HUES6 (cell line): Measurements from ENCODE around the gene HS6ST2.

Experiments used
- H3K27ac ChIP-seq: 2 replicates; pipeline ENCODE4 v1.7.0; 2013; ENCODE audit warnings: low read depth, mild to moderate bottlenecking, low read length, inconsistent platforms
- H3K27me3 ChIP-seq: 2 replicates; pipeline ENCODE4 v1.6.1; 2013; ENCODE audit warnings: low read length; ENCODE audit not compliant: control insufficient read depth, insufficient read depth
- H3K36me3 ChIP-seq: 2 replicates; pipeline ENCODE4 v1.6.1; 2013; ENCODE audit warnings: low read length; ENCODE audit not compliant: control insufficient read depth, insufficient read depth
- H3K4me1 ChIP-seq: 2 replicates; pipeline ENCODE4 v1.6.1; 2013; ENCODE audit warnings: low read length; ENCODE audit not compliant: control insufficient read depth, insufficient read depth
- H3K4me3 ChIP-seq: 2 replicates; pipeline ENCODE4 v1.5.1; 2013; ENCODE audit warnings: low read depth, low read length
- H3K9ac ChIP-seq: one replicate; pipeline ENCODE4 v1.6.1; 2013; ENCODE audit warnings: mild to moderate bottlenecking, low read length
- H3K9me3 ChIP-seq: 2 replicates; pipeline ENCODE4 v1.6.1; 2013; ENCODE audit warnings: low read depth, low read length; ENCODE audit not compliant: control insufficient read depth, insufficient read depth

The HS6ST2 gene

DNA sequence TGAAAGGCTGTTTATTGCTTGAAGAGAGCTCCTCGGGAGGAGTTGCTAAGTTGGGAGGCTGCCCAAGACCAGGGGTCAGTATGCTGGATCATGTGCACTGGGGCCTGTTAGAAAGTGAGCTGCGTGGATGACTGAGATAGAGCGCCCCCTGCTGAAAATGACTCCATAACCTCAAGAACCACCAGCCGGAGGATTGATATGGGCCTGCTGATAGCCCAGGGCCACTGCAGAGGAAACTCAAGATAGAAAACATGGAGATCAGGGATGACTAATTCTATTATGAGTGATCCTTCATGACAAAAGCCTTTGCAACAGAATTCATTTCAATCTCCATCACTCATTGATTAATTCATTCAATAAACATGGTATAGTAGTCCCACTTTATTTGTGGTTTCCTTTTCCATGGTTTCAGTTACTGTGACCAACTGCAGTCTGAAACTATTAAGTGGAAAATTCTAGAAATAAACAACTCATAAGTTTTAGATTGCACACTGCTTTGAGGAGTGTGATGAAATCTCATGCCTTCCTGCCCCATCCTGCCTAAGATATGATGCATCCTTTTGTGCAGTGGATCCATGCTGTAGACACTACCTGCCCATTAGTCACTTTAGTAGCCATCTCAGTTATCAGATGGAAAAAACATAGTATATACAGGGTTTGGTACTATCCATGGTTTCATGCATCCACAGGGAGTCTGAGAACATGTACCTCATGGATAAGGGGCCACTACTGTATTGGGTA is 342.9 kb downstream of the HS6ST2 start:
- Histone ChIP-seq H3K9me3 (no peaks in the 10 kb centered on the region), H3K4me1 (no peaks in the 10 kb centered on the region)

DNA sequence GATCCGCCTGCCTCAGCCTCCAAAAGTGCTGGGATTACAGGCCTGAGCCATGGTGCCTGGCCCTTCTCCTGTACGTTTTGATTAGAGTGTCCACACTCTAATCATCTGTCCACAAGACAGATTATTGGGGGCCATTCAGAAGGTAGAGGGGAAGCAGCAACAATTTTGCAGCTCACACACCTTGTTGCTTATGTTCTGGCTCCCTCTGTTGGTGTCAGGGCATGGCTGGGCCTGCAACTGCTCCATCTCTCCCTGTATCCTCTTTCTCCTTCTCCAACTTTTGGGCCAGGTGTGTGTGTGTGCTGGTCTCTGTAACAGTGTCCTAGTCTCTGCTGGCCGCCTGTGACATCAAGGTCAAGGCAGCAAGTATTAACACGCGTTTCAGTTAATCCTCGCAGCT is 344.1 kb downstream of the HS6ST2 start:
- Histone ChIP-seq H3K4me1 (no peaks in the 10 kb centered on the region), H3K4me3 (no peak overlapping the region), H3K27me3 (no peaks in the 10 kb centered on the region; the same call in 1 of the 2 replicates), H3K27ac (no peak overlapping the region), H3K9me3 (no peaks in the 10 kb centered on the region), H3K36me3 (no peaks in the 10 kb centered on the region), H3K9ac (no peak overlapping the region)

More for the DNA sequence above, 342.9 kb downstream of the HS6ST2 start:
- Histone ChIP-seq H3K9ac (no peak overlapping the region), H3K4me3 (no peak overlapping the region), H3K27me3 (no peaks in the 10 kb centered on the region; the same call in 1 of the 2 replicates), H3K27ac (no peak overlapping the region), H3K36me3 (no peaks in the 10 kb centered on the region)

DNA sequence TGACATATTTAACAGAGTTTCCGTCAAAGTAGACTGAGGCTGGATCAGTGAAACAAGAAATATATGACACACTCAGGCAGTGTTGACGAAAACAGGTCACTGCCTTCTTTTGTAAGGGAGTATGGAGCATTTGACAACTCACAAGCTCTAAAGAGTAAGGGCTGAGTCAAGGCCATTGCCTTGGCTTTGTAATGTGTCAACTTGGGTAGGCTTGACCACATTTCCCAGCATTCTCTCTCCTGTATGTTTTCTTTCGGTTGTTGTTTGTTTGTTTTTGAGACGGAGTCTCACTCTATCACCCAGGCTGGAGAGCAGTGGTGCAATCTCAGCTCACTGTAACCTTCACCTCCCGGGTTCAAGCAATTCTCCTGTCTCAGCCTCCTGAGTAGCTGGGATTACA is 344.6 kb downstream of the HS6ST2 start:
- Histone ChIP-seq H3K4me3 (no peak overlapping the region), H3K9ac (no peak overlapping the region), H3K9me3 (no peaks in the 10 kb centered on the region), H3K27me3 (no peaks in the 10 kb centered on the region; the same call in 1 of the 2 replicates), H3K27ac (no peak overlapping the region), H3K36me3 (no peaks in the 10 kb centered on the region), H3K4me1 (no peaks in the 10 kb centered on the region)

DNA sequence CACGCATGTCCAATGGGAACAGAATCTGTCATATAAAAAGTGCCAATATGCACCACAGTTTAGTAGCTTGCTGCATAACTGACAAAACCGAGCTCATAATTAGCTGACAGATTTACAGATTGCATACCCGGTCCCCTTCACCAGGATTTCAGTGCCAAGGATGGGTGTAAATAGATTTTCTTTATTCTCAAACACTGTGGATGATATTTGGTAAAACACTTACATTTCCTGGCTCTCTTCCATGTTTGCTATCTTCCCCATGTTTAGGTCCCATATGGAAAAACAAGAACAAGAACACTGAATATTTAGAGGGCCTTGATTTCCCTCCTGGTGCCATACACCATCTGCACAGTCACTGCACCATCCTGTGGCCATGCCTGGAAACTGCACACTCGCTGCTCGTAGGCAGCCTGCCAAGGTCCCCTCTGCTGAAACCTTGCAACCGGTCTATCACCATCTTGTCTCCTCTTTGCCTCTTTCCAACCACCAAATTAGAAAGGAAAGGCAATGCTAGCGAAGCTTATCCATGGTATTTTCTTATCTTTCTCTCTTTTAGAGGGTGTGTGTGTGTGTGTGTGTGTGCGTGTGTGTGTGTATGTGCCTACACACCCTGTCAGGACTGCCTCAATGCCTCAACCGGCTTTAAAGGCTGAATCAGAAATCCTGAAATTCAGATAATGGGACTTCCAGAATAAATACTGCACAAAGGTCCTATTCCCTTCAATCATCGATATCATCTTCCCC is 345.4 kb downstream of the HS6ST2 start:
- no peak overlapping the region for H3K9ac ChIP-seq
- no peak overlapping the region for H3K4me3 ChIP-seq
- no peak overlapping the region for H3K27ac ChIP-seq
- H3K36me3 ChIP-seq = no peaks in the 10 kb centered on the region
- H3K27me3 ChIP-seq = no peaks in the 10 kb centered on the region; the same call in 1 of the 2 replicates
- no peaks in the 10 kb centered on the region for H3K9me3 ChIP-seq
- H3K4me1 ChIP-seq = no peaks in the 10 kb centered on the region

DNA sequence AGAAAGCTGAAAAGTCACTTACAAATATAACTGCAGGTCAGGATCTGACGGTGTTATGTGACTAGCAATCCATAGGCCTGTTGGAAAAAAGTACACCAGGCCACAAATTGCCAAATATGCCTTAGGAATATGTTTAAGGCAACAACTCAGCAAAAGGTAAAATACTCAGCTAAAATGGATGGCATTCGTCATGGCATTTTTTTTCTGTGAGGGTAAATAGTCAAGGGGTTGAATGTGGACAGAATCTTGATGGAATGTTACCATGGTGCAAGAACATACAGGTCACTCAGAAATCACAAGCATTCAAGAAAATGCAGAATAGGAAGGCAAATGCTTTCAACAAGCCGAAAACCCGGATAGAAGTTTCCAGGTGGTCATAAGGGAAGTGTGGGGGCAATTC is 347.9 kb downstream of the HS6ST2 start:
- Histone ChIP-seq H3K27ac (no peak overlapping the region), H3K4me1 (no peaks in the 10 kb centered on the region), H3K4me3 (no peak overlapping the region), H3K36me3 (no peaks in the 10 kb centered on the region), H3K9me3 (no peaks in the 10 kb centered on the region), H3K27me3 (peaks cover 11% of the 10 kb centered on the region; the same call in 1 of the 2 replicates), H3K9ac (no peak overlapping the region)

DNA sequence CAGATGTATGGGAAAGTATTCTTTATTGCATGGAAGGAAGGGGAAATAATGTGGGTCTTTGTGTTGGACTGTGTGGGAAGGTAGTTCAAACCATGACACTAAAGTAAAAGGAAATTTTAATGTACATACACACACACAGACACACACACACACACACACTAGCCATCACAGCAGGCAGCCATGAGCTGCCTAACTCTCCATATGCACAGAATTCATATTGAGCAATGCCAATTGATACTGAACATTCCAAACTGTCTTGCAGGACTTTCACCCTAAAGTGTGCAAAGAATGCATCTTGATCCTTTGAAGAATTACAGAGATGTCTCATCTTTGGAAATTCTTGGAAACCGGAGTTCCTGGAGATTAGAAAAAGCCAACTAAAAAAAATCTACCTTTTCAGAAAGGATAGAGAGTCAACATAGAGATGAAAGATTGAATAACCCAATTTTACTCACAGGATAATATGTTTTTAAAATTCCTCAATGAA is 349.0 kb downstream of the HS6ST2 start:
- Histone ChIP-seq H3K4me1 (no peaks in the 10 kb centered on the region), H3K9ac (no peak overlapping the region), H3K4me3 (no peak overlapping the region), H3K27ac (no peak overlapping the region), H3K27me3 (peaks cover 11% of the 10 kb centered on the region; the same call in 1 of the 2 replicates), H3K36me3 (no peaks in the 10 kb centered on the region), H3K9me3 (no peaks in the 10 kb centered on the region)

DNA sequence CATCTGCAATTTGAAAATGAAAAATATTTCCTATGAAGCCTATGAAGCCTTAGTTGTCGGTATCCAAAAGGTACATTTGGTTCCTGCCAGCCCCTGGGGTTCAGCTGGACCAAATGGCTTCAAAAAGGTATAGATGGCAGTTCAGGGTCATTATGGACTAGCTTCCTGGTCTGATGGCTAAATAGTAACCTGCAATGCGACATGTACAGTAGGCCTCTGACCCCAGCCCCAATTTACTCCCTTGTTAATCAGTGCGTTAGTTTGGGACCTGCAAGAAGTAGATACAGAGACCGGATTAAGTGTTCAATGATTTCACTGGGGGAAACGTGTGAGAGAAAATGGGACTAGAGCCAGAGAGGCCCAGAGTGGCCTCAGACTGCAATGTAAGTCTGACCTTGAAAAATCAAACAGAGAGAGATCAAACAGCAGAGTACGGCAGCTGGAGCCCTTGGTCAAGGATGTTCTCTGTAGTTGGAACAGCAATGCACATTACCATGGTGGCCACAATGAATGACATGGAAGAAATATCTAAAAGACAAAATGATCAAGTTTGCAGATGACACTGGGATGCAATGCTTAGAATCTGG is 354.6 kb downstream of the HS6ST2 start:
- no peaks in the 10 kb centered on the region for H3K9me3 ChIP-seq
- peaks cover 19% of the 10 kb centered on the region; the same call in 1 of the 2 replicates for H3K27me3 ChIP-seq
- H3K9ac ChIP-seq = no peak overlapping the region
- H3K4me1 ChIP-seq = no peaks in the 10 kb centered on the region
- no peaks in the 10 kb centered on the region for H3K36me3 ChIP-seq
- H3K27ac ChIP-seq = no peak overlapping the region
- no peak overlapping the region for H3K4me3 ChIP-seq

DNA sequence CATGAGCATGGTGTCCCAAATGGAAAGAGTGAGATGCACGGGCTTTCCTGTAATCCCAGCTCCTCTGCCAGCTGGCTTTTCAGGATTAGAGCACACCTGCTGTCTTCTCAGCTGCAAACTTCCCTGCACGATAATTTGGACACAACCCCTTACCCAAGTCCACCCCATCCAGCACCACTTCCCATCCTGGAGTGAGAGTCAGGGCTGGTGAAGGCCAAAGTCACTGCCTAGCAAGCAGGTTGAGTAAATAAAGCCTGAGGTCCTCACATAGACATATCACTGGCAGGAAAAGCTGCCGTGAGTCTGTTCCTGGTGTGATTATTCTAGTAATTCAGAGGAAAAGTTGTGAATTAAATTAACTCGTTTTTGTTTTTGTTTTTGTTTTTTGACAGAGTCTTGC is 355.7 kb downstream of the HS6ST2 start:
- Histone ChIP-seq H3K27me3 (peaks cover 19% of the 10 kb centered on the region; the same call in 1 of the 2 replicates), H3K9ac (no peak overlapping the region), H3K4me3 (no peak overlapping the region), H3K9me3 (no peaks in the 10 kb centered on the region), H3K4me1 (no peaks in the 10 kb centered on the region), H3K36me3 (no peaks in the 10 kb centered on the region), H3K27ac (no peak overlapping the region)

DNA sequence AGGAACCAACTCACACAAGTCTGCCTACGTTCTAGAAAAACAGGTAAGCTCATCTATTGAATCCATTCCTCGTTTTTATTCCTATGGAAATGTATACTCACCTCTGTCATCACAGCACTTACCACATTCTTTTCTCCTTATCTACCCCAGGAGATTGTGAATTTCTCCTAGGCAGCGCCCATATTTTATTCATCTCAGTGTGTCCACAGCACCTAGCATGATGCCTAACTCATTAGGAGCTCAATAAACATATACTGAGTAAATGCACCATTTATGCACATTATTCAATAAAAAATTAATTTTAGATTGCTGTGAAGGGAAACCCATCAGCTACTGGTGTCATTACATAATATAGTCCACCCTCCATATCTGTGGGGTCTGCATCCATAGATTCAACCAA is 363.4 kb downstream of the HS6ST2 start:
- no peaks in the 10 kb centered on the region for H3K4me1 ChIP-seq
- no peak overlapping the region for H3K27ac ChIP-seq
- H3K4me3 ChIP-seq = no peak overlapping the region
- H3K9ac ChIP-seq = no peak overlapping the region
- no peaks in the 10 kb centered on the region for H3K36me3 ChIP-seq
- peaks cover 10% of the 10 kb centered on the region; the same call in 1 of the 2 replicates for H3K27me3 ChIP-seq
- no peaks in the 10 kb centered on the region for H3K9me3 ChIP-seq

DNA sequence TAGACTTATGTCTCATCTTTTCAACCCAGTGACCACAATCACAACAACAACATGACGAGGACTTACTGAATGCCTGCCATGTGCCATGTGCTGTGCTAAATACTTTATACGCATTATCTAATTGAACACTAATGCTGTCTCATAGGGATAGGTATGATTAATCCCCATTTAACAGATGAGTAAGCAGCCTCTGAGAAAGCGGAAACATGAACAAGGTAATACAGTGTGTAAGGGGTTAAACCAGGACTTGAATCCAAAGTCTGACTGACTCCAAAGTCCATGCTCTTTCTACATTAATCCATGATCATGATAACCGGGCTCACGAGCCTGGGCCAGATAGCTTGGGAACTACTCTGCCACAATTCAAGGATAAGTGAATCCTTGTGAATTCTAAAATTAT is 364.3 kb downstream of the HS6ST2 start:
- H3K27ac ChIP-seq = no peak overlapping the region
- H3K4me3 ChIP-seq = no peak overlapping the region
- H3K4me1 ChIP-seq = no peaks in the 10 kb centered on the region
- no peak overlapping the region for H3K9ac ChIP-seq
- peaks cover 10% of the 10 kb centered on the region; the same call in 1 of the 2 replicates for H3K27me3 ChIP-seq
- H3K9me3 ChIP-seq = no peaks in the 10 kb centered on the region
- no peaks in the 10 kb centered on the region for H3K36me3 ChIP-seq

DNA sequence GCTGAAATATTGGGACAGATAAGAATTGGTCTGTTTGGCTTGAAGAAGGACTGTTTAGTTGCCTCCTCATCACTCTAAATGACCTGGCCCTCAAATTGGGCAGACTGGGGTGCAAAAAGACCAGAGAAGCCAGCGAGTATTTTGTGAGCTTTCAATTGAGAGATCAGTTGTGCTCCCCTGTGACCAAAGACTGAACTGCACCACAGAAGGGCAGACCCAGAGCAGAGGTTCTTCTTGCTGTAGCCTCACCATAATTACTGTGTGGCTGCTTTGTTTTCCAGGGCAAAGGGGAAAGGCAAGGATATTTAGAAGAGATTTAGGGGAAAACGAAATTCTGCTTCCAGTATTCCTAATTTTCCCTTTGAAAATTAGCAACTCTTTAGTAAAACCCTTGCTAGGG is 365.5 kb downstream of the HS6ST2 start:
- Histone ChIP-seq H3K27ac (no peak overlapping the region), H3K27me3 (peaks cover 14% of the 10 kb centered on the region; the same call in 1 of the 2 replicates), H3K9me3 (no peaks in the 10 kb centered on the region), H3K4me3 (no peak overlapping the region), H3K4me1 (no peaks in the 10 kb centered on the region), H3K9ac (no peak overlapping the region), H3K36me3 (no peaks in the 10 kb centered on the region)
